ENCODE results near the gene TTBK1.

The TTBK1 gene

DNA sequence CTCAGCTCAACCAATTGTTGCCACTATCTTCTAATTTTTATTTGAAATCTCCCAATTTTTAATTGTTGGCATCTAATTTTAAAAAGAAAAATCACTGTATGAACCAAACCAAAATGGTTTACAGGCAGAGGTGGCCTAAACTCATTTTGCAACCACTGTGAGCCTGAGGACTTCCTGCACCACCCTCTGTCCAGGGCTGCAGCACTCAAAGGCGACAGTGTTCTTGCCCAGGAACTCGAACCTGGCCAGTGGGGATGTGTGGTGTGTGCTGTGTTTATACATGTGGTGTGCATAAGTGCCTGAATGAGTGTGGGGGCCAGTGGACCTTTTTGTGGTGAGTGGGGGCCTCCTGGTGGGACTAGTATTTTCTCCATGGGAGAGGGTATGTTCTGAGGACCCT, 30.4 kb downstream of the TTBK1 start:
- no peak for DNase-seq (ENCODE audit: low spot score)

DNA sequence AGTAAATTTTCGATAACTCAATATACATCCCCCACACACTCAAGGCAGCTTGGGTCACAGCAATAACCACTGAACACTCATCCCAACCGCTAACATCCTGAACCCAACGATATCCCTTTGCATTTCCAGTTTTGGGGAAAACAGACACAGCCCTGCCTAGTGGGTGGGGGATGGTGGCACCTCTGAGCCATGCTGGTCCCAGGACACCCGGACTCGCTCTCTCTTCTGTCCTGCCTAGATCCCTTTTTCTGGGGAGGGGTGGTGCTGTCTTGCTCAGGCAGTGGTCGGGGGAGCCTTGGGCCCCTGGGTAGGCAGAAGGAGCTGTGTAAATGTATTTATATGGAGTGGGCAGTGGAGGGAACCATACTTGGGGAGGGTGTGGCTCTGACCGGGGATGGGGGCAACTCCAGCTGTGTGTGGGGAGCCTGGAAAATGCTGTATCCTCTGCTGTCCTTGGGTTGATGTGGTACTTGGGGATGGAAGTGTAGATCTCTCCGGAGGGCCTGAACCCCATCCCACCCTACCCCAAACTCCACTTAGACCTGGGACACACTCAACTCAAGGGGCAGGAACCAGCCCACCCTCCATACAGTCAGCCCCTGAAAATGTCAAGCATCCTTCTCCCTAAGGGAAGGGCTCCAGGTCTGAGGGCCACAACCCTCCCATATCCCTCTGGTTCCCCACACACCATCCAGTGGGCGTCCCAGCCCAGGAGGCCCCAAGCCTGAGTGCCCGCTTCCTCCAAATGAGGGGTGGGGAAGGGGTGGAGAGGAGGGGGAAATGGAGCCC, 31.0 kb downstream of the TTBK1 start:
- DNase-seq (ENCODE audit: low spot score) = no peak

DNA sequence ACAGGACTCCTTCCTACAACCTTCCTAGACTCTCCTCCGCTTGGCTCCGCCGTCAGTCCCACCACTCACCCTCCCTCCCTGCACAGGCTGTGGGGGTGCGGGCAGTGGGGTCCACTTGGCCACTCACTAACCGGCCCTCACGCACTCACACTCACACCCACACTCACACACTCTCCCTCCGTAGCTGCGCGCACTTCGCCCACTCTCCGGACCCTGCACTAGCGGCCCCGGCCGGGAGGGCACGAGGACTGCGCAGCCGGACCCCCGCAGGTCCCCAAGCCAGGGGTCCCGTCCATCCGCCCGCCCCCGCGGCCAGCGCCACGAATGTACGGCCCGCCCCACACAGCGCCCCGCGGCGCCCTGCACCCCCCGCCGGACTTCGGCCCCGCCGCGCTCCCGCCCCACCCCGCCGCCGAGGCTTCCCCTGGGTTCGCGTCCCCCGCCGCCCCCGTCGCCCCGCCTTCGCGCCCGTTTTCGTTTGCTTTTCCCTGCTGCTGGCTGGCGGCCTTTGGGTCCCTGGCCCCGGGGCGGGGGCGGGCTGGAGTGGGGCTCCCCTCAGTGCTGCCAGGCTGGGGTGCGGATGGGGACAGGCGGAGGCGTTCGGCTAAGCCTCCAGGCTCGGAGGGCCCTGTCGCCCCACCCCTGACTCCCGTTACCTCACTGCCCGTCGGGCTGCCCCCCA, 31.8 kb downstream of the TTBK1 start:
- peak; percentile 22 for DNase-seq (ENCODE audit: low spot score)

DNA sequence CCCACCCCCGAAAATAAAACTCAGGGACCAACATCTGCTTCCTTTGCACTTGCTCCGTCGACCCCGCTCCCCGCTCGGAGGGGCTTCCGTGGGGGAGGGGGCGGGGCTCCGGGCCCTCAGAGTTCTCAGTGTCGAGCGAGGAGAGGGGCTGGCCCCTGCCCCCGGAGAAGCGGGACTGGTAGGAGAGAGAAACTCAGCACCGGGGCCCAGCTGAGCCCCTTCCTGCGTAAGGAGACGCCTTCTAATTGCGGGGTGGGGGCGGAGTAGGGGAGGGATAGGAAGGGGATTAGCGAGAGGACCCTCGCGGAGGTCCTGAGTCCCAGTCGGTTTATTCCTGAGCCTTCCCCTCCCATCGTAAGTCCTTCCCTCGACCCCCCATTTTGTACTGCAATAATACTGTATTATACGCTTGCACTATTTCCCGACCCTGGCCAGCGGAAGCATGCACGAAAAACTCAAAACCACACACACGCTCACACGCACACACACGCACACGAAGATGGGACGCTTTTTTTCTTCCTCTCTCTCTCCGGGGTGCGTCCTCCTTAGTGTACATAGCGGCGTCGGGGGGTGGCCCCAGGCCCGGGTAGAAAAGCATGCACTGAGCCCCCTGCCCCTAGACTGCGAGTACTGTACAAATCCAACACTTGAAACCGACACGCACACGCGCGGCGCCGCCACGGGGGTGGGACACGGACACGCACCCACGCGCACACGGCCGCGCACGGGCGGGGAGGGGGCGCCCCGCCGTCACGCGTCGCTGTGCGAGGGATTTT, 32.7 kb downstream of the TTBK1 start:
- DNase-seq (ENCODE audit: low spot score) = no peak

DNA sequence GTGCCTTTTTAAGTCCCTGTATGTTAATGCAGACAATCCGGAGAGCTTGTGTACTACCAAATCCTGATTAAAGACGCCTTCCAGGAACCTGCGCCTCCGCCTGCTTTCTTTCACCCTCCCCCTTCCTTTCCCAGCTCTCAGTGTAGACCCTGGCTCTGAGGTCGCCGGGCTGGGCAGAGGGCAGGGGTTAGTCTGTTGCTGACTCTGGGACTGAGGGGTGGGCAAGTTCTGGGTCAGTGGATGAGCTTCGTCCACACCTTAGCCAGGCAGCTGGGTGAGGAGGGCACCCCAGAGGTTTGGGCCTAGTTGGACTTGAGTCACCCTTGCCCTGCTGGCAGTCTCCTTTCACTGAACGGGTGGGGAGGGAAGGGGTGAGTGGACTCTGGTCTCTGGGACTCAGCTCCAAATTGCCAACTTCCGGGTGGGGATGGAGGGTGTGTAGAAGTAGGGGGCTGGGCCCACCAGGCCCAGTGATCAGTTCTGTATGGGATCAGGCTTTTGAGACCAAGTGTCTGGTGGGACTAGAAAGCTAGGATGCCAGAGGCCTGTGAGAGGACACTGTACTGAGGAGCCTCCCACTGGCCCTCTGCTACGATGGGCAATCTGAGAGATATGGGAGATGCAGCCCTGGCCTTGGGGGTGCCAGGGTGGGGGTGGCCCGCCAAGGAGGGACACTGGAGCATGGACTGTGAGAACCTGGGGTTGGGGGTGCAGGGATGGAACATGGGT, 33.5 kb downstream of the TTBK1 start:
- DNase-seq (ENCODE audit: low spot score) = peak; percentile 46

DNA sequence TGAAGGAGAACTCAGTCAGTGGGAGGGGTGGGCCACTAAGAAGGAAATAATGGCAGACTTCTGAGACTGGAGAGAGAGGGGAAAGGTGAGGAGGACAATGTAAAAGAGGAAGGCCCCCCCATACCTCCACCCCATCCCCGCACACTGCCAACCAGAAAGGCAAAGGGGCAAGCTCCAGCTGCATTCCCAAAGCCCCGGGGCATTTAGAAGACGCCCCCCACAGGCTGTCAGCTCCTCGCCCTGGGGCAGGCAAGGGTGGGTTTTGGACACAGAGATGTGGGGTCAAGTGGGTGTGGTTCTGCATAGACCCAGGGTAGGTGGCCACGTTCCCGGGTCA, 34.0 kb downstream of the TTBK1 start:
- no peak for DNase-seq (ENCODE audit: low spot score)

DNA sequence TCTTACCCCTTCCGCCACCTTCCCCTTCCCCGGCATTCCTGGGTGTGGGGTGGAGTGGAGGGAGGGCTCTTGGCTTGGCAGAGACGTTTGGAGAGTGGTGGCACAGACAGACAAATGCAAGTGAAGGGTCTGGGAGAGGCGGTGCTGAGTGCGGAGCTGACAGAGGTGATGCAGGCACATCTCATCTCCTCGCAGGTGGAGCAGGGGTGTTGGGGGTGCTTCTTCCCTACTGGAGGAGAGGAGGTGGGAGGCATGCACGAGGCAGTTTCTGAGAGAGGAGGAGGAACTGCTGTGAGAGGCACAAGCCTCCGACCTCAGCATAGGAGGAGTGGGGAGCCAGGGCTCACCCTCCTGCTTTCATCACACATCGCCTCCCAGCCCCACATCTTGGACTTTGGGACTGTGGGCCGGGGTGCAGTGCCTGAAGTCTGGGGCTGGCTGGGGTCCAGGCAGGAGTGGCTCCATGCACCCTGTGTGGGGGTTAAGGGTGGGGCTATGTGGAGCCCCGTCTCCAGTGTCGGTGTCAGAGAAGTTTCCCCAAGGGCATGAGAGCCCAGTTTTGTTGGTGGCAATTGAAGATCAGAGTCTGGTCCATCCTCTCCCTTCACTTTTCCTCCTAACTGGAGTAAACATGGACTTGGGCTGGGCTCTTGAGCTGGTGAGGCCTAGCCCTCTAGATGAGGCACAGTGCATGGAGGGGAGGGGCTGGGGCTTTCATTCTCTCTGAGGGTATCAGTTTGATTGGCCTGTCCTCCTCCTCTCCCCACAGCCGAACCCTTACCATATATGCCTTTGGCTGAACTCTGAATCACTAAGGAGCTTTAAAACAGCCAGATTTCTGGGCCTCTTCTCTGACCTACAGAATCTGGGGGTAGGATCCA, 34.6 kb downstream of the TTBK1 start:
- peak; percentile 48 for DNase-seq (ENCODE audit: low spot score)

DNA sequence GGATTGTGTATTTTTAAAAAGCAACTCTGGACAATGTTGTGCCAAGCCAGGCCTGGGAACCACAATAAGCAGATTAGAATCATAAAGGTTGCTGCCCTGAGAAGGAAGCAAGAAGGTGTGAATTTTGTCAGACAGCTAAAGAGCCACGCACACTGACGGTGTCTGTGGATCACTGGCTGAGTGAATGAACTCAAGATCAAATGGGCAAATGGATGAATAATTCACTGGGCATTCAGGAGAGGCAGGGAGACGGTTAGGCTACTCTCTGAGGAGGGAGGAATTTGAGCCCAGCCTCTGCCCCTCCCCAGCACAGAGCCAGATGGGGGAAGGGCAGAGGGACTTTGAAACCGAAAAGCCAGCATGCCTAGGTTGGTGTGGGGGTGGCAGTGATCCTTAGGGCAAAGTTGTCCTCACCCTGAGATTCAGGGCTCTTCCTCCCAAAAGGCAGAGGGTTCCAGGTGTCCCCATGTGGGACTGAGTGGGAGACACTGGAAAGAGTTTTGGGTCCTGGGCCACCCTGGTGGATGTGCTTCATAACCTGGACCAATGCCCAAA, 35.3 kb downstream of the TTBK1 start:
- DNase-seq (ENCODE audit: low spot score) = peak; percentile 70

DNA sequence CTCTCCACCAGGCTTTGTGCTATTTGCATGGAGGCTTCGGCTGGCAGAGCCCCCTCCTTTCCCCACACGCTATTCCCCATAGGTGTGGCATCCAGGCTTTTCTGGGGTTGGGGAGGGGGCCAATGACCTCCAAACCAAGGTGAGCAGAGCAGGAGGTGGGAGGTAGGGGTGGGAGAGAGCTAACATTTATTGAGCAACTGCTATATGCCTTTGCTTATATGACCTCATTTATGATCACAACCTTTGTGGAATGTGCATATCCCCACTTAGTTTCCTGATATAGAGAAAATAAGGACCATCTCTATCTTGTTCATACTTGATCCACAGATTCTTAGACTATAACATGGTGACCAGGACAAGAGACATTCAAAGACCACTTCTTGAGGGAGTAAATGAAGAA, 37.0 kb downstream of the TTBK1 start:
- no peak for DNase-seq (ENCODE audit: low spot score)

DNA sequence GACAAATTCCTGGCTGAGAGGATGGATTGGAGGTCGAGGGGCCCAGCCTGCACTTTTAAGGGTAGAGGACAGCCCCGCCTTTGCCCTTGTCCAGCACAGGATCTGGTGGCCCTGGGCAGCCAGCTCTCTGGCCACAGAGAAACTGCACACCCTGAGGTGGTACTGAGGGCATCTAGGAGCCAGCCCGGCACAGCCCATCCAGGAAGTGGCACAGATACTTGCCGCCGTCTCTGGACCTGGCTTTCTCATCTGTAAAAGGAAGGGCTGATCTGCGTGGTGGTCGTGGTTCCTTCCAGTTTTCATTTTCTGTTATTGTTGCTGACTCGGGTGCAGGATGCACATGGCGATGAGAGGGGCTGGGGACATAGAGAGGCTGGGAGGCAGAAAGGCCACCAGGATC, 38.8 kb downstream of the TTBK1 start:
- DNase-seq (ENCODE audit: low spot score) = no peak

DNA sequence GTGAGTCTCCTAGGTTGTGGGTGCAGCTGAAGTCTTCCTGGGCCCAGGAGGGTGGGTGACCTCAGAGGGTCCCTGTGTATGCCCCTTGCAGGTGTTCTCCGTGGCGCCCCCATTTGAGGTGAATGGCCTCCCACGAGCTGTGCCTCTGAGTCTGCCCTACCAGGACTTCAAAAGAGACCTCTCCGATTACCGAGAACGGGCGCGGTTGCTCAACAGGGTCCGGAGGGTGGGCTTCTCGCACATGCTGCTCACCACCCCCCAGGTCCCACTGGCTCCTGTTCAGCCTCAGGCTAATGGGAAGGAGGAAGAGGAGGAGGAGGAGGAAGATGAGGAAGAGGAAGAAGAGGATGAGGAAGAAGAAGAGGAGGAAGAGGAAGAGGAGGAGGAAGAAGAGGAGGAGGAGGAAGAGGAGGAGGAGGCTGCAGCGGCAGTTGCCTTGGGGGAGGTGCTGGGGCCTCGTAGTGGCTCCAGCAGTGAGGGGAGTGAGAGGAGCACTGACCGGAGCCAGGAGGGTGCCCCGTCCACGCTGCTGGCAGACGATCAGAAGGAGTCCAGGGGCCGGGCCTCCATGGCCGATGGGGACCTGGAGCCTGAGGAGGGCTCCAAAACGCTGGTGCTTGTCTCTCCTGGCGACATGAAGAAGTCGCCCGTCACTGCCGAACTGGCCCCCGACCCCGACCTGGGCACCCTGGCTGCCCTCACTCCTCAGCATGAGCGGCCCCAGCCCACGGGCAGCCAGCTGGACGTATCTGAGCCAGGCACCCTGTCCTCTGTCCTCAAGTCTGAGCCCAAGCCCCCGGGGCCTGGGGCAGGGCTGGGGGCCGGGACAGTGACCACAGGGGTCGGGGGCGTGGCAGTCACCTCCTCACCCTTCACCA, 39.6 kb downstream of the TTBK1 start:
- no peak for DNase-seq (ENCODE audit: low spot score)

DNA sequence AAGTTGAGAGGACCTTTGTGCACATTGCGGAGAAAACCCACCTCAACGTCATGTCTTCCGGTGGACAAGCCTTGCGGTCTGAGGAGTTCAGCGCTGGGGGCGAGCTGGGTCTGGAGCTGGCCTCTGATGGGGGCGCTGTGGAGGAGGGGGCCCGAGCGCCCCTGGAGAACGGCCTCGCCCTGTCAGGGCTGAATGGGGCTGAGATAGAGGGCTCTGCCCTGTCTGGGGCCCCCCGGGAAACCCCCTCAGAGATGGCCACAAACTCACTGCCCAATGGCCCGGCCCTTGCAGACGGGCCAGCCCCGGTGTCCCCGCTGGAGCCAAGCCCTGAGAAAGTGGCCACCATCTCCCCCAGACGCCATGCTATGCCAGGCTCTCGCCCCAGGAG, 40.2 kb downstream of the TTBK1 start:
- DNase-seq (ENCODE audit: low spot score) = no peak

DNA sequence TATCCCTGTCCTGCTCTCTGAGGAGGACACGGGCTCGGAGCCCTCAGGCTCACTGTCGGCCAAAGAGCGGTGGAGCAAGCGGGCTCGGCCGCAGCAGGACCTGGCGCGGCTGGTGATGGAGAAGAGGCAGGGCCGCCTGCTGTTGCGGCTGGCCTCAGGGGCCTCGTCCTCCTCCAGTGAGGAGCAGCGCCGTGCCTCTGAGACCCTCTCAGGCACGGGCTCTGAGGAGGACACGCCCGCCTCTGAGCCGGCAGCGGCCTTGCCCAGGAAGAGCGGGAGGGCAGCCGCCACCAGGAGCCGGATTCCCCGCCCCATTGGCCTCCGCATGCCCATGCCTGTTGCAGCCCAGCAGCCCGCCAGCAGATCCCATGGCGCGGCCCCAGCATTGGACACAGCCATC, 40.6 kb downstream of the TTBK1 start:
- DNase-seq (ENCODE audit: low spot score) = no peak

DNA sequence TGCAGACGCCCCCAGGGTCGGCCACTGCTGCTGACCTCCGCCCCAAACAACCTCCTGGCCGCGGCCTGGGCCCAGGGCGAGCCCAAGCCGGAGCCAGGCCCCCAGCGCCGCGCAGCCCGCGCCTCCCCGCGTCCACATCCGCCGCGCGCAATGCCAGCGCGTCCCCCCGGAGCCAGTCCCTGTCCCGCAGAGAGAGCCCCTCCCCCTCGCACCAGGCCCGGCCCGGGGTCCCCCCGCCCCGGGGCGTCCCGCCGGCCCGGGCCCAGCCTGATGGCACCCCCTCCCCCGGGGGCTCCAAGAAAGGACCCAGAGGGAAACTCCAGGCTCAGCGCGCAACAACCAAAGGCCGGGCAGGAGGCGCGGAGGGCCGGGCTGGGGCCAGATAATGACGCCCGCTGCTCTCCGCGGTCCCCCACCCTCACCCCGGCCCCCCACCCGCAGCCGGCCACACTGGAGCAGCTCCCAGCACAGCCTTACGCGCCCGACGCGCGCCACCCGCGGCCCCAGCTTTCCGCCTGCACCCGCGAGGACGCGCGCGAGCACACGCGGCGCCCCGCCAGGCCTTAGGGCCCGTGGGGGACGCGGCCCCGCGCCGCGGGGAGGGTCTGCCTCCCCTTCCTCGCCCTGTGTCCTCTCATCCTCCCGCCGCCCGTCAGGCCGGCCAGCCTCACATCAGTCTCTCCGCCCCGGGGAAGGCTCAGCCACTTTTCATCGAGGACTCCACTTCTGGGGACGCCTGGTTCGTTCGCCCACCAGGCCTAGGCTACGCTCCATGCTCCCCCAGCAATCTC, 41.9 kb downstream of the TTBK1 start:
- DNase-seq (ENCODE audit: low spot score) = no peak

DNA sequence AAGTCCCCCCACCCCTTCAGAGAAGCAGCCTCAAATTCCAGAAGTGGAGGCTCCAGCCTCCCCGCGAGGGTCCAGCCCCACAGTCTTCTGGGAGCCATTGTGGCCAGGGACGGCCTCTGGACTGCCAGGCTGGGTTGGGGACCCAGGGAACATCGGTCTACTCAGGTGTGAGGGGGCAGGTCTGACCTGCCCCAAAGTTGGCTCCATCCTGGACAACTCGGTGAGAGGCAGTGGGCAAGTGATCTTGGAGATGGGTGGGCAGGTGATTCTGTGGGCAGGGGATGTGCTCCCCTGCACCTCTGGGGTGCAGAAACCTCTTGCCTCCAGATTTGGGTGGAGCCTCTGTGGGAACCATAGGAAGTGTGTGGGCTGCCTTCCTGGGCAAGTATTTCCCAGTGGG, 42.6 kb downstream of the TTBK1 start:
- no peak for DNase-seq (ENCODE audit: low spot score)

DNA sequence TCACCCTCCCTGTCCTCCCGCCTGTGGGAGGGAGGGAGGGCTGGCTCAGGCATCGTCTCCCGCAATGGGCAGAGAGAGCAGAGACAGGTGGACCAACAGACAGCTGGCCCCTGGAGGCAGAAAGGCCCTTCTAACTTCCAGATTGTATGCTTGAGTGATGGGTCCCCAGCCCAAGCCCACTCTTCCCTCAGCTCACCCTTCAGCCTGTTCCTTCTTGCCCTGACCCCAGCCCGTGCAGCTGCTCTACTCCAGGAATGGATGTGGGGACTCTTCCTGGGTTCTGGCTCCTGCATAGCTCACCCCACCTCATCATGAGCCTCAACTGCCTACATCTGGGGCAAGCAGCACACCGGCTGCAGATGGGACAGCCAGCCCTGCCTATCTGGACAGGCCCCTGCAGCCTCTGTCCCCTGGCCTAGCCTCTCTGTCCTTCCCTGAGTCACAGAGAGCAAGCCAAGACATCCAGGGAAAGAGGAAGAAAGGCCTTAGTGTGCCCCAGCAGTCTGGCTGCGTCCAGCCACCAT, 43.2 kb downstream of the TTBK1 start:
- DNase-seq (ENCODE audit: low spot score) = no peak

DNA sequence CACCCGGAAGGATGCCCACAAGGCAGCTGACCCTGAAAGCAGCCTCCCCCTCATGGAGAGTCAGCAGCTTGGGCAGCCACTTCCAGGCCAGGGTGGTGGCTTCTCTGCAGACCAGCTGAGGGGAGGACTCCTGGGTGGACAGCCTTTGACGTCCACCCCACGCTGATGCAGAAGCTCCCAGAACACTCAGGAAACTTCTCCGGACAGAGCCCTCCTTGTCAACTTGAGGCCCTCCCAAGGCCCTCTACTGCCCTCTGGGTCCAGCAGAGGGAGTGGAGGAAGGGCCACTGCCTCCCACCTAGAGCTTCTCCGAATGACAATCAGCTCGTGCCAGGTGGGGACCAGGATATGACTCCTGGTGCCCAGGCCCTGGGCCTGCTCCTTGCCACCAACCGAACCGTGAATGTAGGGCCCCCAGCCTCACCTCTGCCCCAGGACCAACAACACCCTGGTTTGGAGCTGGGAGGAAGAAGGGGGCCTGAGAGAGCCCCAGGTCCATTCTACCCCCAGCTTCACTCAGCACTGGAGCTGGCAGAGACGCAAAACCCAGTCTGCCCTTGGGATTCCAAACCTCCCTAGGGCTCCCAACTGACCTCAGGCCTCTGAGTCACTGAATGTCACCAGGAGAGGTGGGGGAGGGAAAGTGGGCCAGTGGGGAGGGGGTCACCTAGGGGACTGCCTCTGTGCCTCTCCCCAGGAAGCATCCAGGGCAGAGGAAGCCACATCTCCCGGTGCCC, 43.9 kb downstream of the TTBK1 start:
- DNase-seq (ENCODE audit: low spot score) = no peak
